Measurements from ENCODE around the gene IRF9.

Gene IRF9, protein sequence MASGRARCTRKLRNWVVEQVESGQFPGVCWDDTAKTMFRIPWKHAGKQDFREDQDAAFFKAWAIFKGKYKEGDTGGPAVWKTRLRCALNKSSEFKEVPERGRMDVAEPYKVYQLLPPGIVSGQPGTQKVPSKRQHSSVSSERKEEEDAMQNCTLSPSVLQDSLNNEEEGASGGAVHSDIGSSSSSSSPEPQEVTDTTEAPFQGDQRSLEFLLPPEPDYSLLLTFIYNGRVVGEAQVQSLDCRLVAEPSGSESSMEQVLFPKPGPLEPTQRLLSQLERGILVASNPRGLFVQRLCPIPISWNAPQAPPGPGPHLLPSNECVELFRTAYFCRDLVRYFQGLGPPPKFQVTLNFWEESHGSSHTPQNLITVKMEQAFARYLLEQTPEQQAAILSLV

DNA sequence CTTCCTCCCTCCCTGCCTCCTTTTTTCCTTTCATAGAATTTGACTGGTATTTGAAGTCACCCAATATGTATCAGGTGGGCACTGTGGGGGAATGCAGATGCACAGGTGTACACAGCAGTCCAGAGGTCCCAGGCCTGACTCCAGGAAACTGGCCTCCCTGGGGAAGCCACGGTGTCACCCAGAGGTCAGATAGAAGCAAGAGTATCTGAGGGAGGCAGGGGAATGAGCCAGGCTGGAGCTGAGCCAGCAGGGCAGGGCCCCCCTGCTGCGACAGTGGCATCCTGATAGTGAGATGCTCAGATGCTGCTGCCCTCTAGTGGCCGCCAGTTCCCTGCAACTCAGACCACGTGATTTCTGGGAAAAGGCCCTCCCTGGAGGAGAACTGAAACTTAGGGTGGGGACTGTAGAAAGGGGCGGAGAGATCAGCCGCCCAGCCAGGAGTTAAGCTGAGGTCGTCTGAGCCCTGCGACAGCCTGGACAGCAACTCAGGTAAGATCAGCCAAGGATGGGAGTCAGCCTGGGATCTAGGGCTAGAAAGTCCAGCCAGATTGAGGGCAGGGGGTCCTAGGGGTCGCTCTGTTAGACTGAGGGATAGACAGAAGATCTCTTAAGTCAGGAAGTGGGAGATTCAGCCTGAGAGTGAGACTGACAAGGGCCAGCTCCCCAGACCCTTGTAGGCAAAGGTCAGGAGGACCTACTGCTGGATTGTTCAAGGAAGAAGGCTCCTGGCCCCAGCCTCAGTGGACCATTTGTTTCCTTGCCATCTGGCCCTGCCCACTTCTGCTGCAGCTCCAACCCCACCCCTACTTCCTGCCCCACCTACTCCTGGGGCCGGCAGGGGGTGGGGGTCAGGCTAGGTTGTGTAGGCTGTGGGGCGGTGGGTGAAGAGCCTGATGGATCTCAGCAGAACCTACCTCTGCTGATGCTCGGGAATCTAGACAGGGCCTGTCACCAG is at the start of gene IRF9:
IRF9 (plus strand) TSS at position 416 of the 955 bp plus-strand sequence. CDS start 880 bp downstream, outside the sequence.
- DNase-seq (ENCODE audit: low read depth in 2 of 2), result peak; percentile 95 to 99

DNA sequence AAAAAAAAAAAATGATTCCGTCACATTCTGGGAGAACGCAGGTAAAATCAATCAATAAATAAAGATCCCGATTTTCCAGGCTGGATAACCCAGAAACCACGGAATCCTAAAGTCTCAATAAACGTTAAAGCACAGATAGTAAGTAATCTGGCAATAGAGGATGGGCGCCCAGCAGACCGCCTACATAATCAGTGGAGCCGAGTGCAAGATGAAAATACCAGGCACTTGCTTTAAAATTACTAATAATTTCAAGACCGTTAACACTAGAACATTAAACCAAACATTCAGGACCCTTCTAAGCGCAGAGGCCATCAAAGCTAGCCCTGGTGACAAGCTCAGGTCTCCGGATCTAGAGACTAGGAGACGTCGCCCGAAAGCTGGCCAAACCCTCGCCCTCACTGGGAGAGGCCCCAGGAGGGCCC is 47.7 kb upstream of the IRF9 start:
- no peak for DNase-seq (ENCODE audit: low read depth in 2 of 2)

DNA sequence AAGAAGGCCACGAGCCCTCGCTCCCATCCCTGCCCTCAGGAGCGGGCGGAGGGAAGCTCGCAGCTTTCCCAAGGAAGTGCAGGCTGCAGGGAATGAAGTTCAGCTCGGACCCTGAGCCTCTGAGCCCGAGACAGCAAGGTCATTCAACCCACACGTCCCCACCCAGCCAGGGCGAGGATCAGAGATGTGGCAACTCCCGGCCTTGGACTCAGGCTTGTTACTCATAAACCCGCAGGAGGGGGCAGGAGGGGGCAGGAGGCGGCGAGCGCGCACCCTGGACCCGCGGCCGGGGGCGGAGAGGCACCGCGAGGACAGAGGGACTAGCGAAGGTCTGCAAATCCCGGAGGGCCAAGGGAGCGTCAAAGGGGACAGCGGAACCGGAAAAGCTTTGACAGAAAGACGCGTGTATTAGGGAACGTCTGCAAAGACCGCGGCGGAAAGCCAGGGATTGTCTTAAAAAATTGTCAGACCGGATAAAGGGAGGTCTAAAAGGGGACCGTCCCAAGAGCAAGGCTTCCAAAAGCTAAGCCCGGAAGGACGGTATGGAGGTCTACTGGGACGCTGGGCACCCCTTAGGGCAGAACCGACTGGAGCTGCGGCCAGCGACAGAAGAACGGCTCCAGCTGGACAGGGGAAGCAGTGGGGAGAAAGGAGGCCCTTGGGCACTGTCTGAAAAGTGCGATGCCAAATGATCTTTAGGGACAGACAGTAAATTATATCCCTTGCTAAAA is 47.1 kb upstream of the IRF9 start:
- peak; percentile 64 to 67 for DNase-seq (ENCODE audit: low read depth in 2 of 2)

DNA sequence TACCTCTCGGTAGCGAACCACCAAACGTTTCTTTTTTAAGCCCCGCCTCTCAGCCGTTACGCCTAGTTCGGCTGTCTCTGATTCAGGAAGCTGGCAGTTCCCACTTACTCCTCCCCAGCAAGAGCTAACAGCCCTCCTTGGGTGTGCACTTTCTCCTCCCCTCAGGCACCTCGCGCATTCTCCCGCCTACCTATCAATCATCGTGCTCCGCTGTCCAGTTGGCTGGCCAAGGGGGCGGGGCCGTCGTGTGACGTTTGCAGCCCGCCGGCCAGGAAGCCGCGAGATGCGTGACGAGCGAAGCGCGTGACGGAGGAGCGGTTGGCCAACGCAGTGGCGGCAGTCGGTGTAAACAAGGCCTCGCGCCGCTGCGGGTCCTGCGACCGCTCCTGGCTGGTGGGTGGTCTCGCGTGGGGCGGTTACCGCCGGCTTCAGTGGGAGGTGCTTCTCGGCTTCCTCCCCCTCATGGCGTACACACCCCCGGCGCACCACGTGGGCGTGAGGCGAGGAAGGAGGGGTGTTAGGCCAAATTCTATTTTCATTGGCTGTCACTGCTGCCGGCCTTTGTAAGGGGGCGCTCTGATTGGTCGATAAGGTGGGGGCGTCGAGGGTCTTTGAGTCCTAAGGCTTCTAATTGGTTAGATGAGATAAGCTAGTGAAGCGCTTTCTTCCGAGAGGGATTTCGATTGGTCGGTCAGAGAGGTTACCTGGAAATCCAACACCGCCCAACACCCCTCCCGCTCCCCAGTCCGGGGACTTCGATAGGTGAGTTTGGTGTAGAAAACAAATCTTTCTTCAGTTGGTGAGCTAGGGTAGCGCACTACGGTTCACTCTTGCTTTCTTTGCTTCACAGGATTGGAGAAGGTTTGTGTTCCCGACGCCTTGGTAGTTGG is 46.3 kb upstream of the IRF9 start, which contains the start of the genes DCAF11 and NRL:
DCAF11 (plus strand) TSS at position 246 of the 890 bp plus-strand sequence. CDS start 818 bp downstream, outside the sequence.
NRL (minus strand) TSS at position 418 of the 890 bp plus-strand sequence. CDS start 32,101 bp downstream, outside the sequence.
- DNase-seq (ENCODE audit: low read depth in 2 of 2), result peak; percentile 96 to 97

DNA sequence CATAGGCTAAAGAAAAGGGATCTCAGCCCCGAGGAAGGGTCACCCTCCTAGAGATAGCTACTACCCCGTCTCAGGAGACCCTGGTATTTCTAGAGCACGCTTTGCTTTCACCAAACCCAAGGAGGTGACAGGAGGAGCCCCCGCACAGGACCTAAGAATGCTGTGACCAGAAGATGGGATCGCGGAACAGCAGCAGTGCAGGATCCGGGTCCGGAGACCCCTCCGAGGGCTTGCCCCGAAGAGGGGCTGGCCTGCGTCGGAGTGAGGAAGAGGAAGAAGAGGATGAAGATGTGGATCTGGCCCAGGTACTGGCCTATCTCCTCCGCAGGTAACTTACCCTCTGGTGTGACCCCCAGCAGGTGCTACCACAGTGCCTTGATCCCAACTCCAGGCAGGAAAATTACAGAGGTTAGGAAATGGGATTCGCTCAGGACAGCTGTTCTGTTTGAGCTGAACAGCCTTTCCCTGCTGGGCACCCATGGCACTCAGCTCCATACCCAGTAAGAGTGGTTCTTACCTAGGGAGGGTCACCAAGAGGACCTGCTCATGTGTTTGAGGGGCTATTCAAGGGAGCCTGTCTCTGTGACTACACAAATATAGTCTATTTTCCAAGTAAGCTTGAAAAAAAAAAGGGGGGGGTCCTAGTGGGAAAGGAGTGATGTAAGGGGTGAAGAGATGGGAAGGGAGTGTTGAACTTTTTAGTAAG is 45.5 kb upstream of the IRF9 start:
- DNase-seq (ENCODE audit: low read depth in 2 of 2), result no peak

DNA sequence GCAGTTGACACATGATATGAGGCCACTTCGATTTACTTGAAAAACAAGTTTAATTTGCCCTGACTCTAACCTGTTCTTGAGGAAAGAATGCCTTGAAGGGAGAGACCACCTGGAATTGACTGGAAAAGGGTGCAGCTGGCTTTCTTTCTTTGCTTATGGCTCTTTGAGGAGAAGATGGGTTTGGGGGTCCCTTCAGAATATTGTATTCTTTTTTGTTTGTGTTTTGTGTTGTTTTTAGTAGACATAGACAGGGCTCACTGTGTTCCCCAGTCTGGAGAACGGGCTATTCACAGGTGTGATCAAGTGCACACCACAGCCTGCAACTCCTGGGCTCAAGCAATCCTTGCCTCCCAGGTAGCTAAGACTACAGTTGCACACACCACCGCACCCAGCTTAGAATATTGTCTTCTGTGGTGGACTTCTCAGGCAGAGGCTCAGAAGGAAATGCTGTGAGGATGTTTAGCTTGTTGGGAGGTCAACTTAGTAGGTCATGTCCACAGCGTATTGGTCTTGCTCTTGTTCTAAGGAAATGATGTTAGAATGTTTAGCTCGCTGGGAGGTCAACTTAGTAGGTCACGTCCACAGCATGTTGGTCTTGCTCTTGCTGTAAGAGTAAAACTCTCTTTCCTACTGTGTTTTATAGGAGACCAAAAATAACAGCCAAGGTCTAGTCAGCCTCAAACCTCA is 44.8 kb upstream of the IRF9 start:
- no peak for DNase-seq (ENCODE audit: low read depth in 2 of 2)

DNA sequence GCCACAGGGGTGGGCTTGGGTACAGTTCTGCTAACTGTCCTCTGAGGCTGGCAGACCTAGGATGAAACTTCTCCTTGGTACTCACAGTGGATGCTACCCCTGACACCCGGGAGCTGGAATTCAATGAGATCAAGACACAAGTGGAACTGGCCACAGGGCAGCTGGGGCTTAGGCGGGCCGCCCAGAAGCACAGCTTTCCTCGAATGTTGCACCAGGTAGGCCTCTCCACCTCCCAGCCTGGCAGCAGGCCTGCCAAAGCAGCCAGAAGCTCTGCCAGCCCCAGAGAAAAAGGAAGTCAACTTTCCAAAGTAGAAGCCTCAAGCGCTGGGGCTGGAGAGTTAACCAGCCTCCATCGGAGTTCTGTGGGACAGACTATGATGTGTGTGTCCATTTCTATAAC is 43.9 kb upstream of the IRF9 start:
- no peak for DNase-seq (ENCODE audit: low read depth in 2 of 2)

DNA sequence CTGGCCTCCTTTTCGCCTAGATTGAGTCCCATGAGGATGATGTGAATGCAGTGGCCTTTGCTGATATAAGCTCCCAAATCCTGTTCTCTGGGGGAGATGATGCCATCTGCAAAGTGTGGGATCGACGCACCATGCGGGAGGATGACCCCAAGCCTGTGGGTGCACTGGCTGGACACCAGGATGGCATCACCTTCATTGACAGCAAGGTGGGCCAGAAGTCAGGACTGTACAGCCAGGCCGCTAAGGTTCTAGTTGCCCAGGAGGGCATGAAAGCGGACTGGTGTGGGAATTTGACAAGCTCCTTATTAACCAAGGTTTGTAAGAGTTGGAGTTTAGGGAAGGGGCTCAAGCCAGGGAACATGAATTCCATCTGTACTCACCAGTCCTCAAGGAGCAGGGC is 41.4 kb upstream of the IRF9 start:
- DNase-seq (ENCODE audit: low read depth in 2 of 2), result no peak

DNA sequence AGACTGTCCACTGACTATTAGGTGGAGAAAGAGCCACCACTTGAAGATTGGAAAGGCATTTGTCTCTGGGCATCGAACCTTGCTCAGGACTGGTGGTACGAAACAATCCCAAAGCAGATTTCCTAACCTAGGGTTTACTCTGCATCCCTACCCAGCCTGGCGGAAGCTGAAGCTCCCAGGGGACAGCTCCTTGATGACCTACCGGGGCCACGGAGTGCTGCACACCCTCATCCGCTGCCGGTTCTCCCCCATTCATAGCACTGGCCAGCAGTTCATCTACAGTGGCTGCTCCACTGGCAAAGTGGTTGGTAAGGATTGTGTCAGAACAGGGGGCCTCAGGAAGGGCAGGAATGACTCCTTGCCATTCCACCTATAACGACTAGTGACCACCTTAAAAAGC is 39.9 kb upstream of the IRF9 start:
- no peak for DNase-seq (ENCODE audit: low read depth in 2 of 2)

DNA sequence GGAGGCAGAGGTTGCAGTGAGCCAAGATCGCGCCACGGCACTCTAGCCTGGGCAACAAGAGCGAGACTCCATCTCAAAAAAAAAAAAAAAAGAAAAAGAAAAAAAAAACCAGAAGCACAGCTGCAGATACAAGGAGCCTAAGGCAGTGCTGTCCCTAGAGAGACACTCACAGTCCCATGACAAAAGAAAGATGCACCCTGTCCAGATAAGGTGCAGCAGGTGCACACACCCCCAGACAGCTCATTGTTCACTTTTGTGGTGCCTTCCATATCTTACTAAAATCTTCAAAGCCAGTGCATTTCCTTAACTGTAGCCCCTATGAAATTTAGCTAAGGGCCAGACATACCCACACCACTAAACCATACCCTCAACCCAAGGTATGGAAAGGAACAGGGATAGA is 38.6 kb upstream of the IRF9 start:
- no peak for DNase-seq (ENCODE audit: low read depth in 2 of 2)

DNA sequence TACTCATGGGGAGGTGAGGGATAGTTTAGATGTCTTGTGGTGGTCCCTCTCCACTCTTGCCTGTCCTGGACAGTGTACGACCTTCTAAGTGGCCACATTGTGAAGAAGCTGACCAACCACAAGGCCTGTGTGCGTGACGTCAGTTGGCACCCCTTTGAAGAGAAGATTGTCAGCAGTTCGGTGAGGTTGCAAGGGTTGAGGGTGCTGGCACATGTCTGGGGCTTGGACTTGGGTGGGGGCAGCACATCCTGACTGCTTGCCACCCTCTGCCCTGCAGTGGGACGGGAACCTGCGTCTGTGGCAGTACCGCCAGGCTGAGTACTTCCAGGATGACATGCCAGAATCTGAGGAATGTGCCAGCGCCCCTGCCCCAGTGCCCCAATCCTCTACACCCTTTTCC is 38.2 kb upstream of the IRF9 start:
- no peak for DNase-seq (ENCODE audit: low read depth in 2 of 2)

DNA sequence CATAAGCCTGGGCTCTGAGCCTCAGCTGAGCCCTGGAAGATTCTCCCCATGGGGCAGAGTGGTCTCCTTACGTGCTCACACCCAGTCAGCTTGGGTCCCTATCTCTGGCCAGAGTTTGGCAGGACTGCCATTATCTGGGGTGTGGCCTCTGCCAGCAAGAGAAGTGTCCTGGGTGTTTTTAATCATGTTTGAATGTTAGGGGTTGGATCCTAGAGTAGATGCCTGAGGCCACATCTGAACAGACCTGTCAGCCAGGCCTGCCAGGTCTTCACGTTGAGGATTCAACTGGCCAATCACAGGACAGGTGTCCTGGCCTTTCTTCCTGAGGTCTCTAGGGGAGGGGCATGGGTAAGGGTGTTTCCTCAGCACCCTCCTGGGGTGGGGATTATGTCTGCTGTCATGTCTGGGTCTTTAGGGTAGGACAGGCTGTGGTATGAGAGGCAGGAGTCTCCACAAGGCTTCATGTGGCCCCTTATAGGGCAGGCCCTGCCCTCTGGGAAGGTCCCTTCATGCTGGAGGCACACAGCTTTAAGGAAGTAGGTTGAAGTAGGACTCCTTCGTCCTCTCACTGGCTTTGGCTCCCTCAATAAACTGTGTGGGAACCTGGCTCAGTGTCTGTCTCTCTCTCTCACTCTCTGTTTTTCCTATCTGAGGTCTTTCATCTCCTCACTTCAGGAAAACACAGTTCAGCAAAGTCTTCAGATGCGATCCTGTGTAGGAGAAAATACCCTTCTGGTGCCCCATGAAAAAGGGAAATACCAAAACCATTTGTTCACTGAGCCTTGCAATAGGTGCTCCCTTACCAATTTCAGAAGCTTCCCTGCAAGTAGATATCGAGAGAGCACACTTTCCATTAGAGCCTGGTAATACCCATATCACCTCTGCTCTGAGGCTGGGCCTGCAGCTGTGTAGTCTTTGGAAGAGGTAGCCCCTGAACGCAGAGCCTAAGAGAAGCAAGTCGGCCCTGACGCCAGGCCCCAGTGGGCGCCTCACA is 37.3 kb upstream of the IRF9 start:
- DNase-seq (ENCODE audit: low read depth in 2 of 2), result no peak

DNA sequence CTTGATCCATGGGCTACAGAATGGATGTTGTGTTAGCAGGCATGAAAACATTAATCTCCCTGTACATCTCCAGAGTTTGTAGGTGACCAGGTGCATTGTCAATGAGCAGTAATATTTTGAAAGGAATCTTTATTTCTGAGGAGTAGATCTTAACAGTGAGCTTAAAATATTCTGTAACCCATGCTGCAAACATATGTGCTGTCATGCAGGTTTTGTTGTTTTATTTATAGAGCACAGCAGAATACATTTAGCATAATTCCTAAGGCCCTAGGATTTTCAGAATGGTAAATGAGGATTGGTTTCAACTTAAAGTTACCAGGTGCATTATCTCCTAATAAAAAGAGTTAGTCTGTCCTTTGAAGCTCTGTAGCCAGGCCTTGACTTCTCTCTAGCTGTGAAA is 34.1 kb upstream of the IRF9 start:
- no peak for DNase-seq (ENCODE audit: low read depth in 2 of 2)

DNA sequence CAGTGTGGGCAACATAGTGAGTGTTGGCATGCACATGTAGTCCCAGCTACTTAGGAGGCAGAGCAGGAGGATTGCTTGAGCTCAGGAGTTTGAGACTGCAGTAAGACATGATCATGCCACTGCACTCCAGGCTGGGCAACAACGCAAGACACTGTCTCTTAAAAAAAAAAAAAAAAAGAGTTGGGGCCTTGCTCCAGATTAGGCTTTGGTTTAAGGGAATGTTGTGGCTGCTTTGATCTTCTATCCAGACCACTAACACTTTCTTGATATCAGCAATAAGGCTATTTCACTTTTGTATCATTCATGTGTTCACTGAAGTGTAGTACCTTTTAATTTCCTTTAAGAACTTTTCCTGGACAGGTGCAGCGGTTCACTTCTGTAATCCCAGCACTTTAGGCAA is 33.4 kb upstream of the IRF9 start:
- no peak for DNase-seq (ENCODE audit: low read depth in 2 of 2)

DNA sequence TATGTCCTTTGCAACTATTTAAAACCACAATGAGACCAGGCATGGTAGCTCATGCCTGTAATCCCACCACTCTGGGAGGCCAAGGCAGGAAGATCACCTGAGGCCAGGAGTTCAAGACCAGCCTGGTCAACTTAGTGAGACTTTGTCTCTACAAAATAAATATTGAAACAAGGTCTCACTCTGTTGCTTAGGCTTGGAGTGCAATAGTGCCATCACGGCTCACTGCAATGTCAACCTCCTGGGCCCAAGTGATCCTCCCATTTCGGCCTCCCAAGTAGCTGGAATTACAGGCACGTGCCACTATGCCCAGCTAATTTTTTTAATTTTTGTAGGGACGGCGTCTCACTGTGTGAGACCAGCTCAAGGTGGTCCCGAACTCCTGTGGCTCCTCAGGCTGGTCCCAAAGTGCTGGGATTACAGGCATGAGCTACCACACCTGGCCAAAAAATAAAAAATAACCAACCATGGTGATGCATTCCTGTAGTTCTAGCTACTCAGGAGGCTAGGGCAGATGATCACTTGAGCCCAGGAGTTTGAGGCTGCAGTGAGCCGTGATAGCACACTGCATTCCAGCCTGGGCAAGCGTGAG is 31.6 kb upstream of the IRF9 start:
- no peak for DNase-seq (ENCODE audit: low read depth in 2 of 2)

DNA sequence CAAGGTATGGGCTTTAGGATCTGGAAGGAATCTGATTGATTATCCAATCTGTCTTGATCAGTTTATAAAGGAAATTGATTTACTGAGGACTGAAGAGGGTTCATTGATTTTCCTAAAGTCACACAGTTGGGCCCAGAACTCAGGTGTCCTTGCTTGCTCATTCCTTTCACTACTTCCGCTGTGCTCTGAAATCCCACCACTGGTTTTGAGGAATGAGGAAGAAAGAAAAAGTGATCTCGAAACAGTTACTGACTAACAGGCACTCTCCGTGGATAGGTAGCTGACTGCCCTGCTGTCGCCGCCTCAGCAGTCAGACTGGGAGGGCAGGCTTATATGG is 30.7 kb upstream of the IRF9 start, which contains the start of gene FITM1:
FITM1 (plus strand) TSS at position 280 of the 337 bp plus-strand sequence. CDS start 905 bp downstream, outside the sequence.
- no peak for DNase-seq (ENCODE audit: low read depth in 2 of 2)

DNA sequence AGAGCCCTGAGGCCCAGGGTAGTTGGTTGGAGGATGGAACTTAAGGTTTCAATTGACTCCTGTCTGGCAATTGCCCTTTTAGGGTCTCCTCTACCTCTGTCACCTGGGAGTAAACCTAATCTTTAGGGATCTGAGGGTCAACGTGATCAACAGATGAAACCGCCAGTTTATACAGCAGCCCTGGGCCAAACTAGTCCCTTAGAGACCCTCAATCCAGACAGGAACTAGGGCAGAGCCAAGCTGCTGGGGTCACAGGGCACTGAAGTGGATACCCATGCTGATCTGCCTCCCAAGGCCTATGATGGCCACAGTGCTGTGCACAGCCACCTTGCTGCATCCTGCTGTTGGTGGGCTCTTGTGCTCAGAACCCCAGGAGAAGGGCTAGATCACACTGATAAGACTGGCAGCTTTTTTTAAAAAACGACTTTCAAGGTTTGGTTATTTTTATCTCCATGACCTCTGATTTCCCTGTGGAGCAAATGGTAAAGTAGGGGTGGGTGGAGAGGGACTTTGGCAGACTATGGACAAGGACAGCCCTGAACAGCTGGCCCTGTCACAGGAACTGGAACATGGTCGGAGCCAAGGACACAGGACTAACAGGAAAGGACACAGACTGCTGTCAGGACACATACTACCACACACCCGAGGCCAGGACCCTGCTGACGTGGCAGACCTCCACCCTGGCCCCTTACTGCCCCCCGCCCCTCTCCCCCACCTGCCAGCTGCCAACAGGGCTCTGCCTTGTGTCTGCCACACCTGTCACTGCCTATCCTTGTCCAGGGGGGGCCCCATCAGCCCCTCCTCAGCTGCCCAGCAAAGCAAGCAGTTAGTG is 30.1 kb upstream of the IRF9 start:
- DNase-seq (ENCODE audit: low read depth in 2 of 2), result no peak
